CD4-positive, alpha-beta T cell treated with Interleukin-1 beta for 1 hour (primary cell): ENCODE measurements around the gene SLC25A43.
"Not testable (repeated sequence)": the region's sequence is repeated elsewhere in the genome, so short reads cannot be mapped to it uniquely, and the experiment has no call there.

ENCODE experiments used
- DNase-seq, 2 donors: peaks; one replicate each; pipeline ENCODE4 v3.0.0-alpha.2; 2020 to 2022

Gene SLC25A43

GRCh38 chrX:119398974-119399771 lies at the start of gene SLC25A43:
Gene SLC25A43, plus strand, starts transcription at chrX:119399336. Its CDS starts 68 bp downstream, at chrX:119399404.
- DNase-seq, result peak; percentile 18 to 28

GRCh38 chrX:119359618-119360382 lies 39.3 kb upstream of the SLC25A43 start:
- DNase-seq, result no peak

- not testable (repeated sequence) for DNase-seq
Measured at GRCh38 chrX:119361451-119361850, 37.7 kb upstream of the SLC25A43 start.

GRCh38 chrX:119362074-119362473 lies 37.1 kb upstream of the SLC25A43 start:
- not testable (repeated sequence) for DNase-seq

GRCh38 chrX:119363391-119363790 lies 35.7 kb upstream of the SLC25A43 start:
- no peak for DNase-seq

- DNase-seq, result not testable (repeated sequence)
Measured at GRCh38 chrX:119371861-119372260, 27.3 kb upstream of the SLC25A43 start.

- no peak for DNase-seq
Measured at GRCh38 chrX:119374736-119375135, 24.4 kb upstream of the SLC25A43 start.

GRCh38 chrX:119375561-119375960 lies 23.6 kb upstream of the SLC25A43 start:
- DNase-seq, result no peak

GRCh38 chrX:119376312-119376711 lies 22.8 kb upstream of the SLC25A43 start:
- no peak for DNase-seq

GRCh38 chrX:119381349-119381944 lies 17.7 kb upstream of the SLC25A43 start:
- no peak for DNase-seq

GRCh38 chrX:119382606-119383005 lies 16.5 kb upstream of the SLC25A43 start:
- no peak for DNase-seq

GRCh38 chrX:119386685-119387084 lies 12.5 kb upstream of the SLC25A43 start:
- not testable (repeated sequence) for DNase-seq

GRCh38 chrX:119387426-119387825 lies 11.7 kb upstream of the SLC25A43 start:
- DNase-seq, result not testable (repeated sequence)

GRCh38 chrX:119389214-119389613 lies 9.9 kb upstream of the SLC25A43 start:
- no peak for DNase-seq

GRCh38 chrX:119389871-119390501 lies 9.2 kb upstream of the SLC25A43 start:
- no peak for DNase-seq

GRCh38 chrX:119391279-119391678 lies 7.9 kb upstream of the SLC25A43 start:
- DNase-seq, result peak in 1 of 2 donors; percentile 4

GRCh38 chrX:119393144-119393543 lies 6.0 kb upstream of the SLC25A43 start:
- no peak for DNase-seq

- DNase-seq, result no peak
Measured at GRCh38 chrX:119398587-119398973, 556 bp upstream of the SLC25A43 start.

GRCh38 chrX:119399772-119400101 lies 601 bp downstream of the SLC25A43 start:
- no peak for DNase-seq

GRCh38 chrX:119401569-119401968 lies 2.4 kb downstream of the SLC25A43 start:
- DNase-seq, result no peak

GRCh38 chrX:119402588-119402987 lies 3.5 kb downstream of the SLC25A43 start:
- no peak for DNase-seq

- no peak for DNase-seq
Measured at GRCh38 chrX:119406776-119407175, 7.6 kb downstream of the SLC25A43 start.

GRCh38 chrX:119407681-119408080 lies 8.5 kb downstream of the SLC25A43 start:
- DNase-seq, result no peak
